ENCODE results near the gene PPP1R7.

Gene PPP1R7

DNA sequence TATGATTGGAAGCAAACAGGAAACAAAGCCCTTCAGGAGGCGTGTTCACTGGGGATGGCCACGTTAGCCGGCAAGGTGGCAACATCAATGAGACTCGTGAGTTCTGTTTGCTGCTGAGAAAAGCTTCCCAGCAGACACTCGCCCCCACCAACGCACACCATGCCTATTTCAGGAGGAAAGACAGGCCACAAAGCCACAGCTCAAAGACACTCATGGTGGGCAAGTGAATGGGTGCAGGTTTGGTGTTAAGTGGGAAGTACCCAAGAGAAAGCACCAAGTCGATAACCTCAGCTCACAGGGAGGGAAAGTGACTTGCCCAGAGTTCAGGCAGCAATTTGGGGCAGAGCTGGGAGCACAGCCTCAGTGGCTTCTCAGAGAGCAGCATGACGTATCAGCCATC is 37.7 kb upstream of the PPP1R7 start:
- TF ChIP-seq CTCF (IDR thresholded peaks at IDR 0.05; ENCODE audit: borderline replicate concordance, insufficient read depth, low read depth, low read length) = no peak
- no peak overlapping the region for H3K4me3 ChIP-seq (ENCODE audit: low read depth, low read length)

DNA sequence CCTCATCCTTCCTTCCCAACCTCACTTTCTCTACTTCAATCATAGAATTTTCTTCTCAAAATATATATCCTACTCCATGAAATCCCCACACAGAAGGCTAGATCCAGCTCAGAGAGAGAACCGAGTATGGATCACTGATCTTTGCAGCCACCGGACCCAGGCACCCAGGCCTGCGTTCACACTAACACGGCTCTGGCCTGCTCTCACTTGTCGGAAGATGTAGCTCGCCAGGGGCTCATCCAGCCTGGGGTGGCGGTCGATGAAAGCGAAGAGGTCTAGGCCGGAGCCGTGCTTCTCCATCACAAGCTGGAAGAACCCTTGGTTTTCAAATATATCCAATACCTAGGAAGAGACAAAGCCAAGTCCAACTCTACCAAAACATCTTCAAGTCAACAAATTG is 35.4 kb upstream of the PPP1R7 start:
- no peak overlapping the region for H3K4me3 ChIP-seq (ENCODE audit: low read depth, low read length)
- TF ChIP-seq CTCF (IDR thresholded peaks at IDR 0.05; ENCODE audit: borderline replicate concordance, insufficient read depth, low read depth, low read length) = no peak

- no peak overlapping the region for H3K4me3 ChIP-seq (ENCODE audit: low read depth, low read length)
- TF ChIP-seq CTCF (IDR thresholded peaks at IDR 0.05; ENCODE audit: borderline replicate concordance, insufficient read depth, low read depth, low read length) = no peak
Observed at GRCh38 chr2:241115361-241115760, 34.9 kb upstream of the PPP1R7 start.

GRCh38 chr2:241116606-241117560 is 33.4 kb upstream of the PPP1R7 start:
- TF ChIP-seq CTCF (IDR thresholded peaks at IDR 0.05; ENCODE audit: borderline replicate concordance, insufficient read depth, low read depth, low read length) = no peak
- no peak overlapping the region for H3K4me3 ChIP-seq (ENCODE audit: low read depth, low read length)

GRCh38 chr2:241118737-241119505 is 31.3 kb upstream of the PPP1R7 start:
- no peak for TF ChIP-seq CTCF (IDR thresholded peaks at IDR 0.05; ENCODE audit: borderline replicate concordance, insufficient read depth, low read depth, low read length)
- H3K4me3 ChIP-seq (ENCODE audit: low read depth, low read length) = no peak overlapping the region

DNA sequence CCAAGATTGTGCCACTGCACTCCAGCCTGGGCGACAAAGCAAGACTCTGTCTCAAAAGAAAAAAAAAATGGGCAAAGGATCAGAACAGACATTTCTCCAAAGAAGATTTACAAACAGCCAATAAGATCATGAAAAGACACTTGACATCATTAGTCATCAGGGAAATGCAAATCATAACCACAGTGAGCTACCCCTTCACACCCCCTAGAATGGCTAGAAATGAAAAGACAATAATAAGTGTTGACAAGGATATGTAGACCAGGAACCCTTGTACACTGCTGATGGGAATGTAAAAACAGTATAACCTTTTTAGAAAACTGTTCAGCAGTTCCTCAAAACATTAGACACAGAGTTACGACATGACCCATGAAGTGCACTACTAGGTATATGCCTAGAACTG is 29.8 kb upstream of the PPP1R7 start:
- TF ChIP-seq CTCF (IDR thresholded peaks at IDR 0.05; ENCODE audit: borderline replicate concordance, insufficient read depth, low read depth, low read length) = no peak
- no peak overlapping the region for H3K4me3 ChIP-seq (ENCODE audit: low read depth, low read length)
